Breast epithelium (tissue), 4 donors: ENCODE measurements around the gene SHROOM3. TPM values are rescaled to one million over a fixed set of nuclear protein-coding genes. Genes with fewer than 3 reads are reported as not detected.

Experiments used
- DNase-seq, 2 donors: peaks; one replicate each; pipeline ENCODE4 v3.0.0-alpha.2; 2019; ENCODE audit warnings: low spot score in 2 of 2
- H3K27ac ChIP-seq, 2 donors: fragments of 200-600 bp; sonication (generic) in 1 of 2; one replicate each; pipeline ENCODE4 v1.5.1; 2016 to 2019; ENCODE audit warnings: mild to moderate bottlenecking in 1 of 2
- H3K27me3 ChIP-seq, 2 donors: fragments of 200-600 bp; sonication (generic) in 1 of 2; one replicate each; pipeline versions ENCODE4 v1.5.1 to v1.6.0; 2017 to 2019; ENCODE audit warnings: control low read depth in 1 of 2, mild to moderate bottlenecking in 1 of 2
- H3K36me3 ChIP-seq: fragments of 200-600 bp; one replicate; pipeline ENCODE4 v1.5.1; 2019
- H3K4me1 ChIP-seq, 2 donors: fragments of 200-600 bp; sonication (generic); one replicate each; pipeline ENCODE4 v1.5.1; 2016 to 2019; ENCODE audit warnings: control low read depth in 1 of 2
- H3K4me3 ChIP-seq, 3 donors: fragments of 200-600 bp; sonication (generic); 1 replicate in 2 of 3; 2 replicates in 1 of 3; pipeline ENCODE4 v1.5.1; 2016 to 2019; ENCODE audit warnings: mild to moderate bottlenecking in 3 of 3, moderate library complexity in 2 of 3
- H3K9me3 ChIP-seq, 2 donors: fragments of 200-600 bp; sonication (generic) in 1 of 2; one replicate each; pipeline ENCODE4 v1.5.1; 2016 to 2019; ENCODE audit warnings: control low read depth in 1 of 2
- CTCF ChIP-seq, 3 donors: fragments of 450-650 bp; IDR thresholded peaks; one replicate each; pipeline ENCODE4 v1.5.1; 2016 to 2017; ENCODE audit warnings: antibody characterized with exemption in 3 of 3, mild to moderate bottlenecking in 3 of 3, moderate library complexity in 3 of 3
- POLR2A ChIP-seq: fragments of 450-650 bp; IDR thresholded peaks from one replicate; pipeline ENCODE4 v1.6.1; 2016; ENCODE audit warnings: antibody characterized with exemption, mild to moderate bottlenecking, moderate library complexity
- POLR2AphosphoS5 ChIP-seq, 3 donors: sonication (generic); formaldehyde crosslinking; IDR thresholded peaks; one replicate each; pipeline ENCODE4 v1.6.1; 2017; ENCODE audit warnings: antibody characterized with exemption in 3 of 3
- intact Hi-C: fragments of 100-400 bp; cut with DNase I; formaldehyde crosslinking; loops from one replicate; pipeline ENCODE4 v1.15.1; 2023; ENCODE audit warnings: low total_unique reads
- total RNA-seq, 3 donors: library from RNA; depleted of rRNA; stranded (reverse); fragments of >200 nt; gene quantifications; one replicate each; pipeline ENCODE4 v1.1.0, GENCODE V29; 2016

Gene SHROOM3
- total RNA-seq, 3 donors from 2014 or later, result 0.32 to 145 (median 100) TPM

GRCh38 chr4:76591992-76592391 is 157.0 kb downstream of the SHROOM3 start:
- no peaks in the 10 kb centered on the region for H3K36me3 ChIP-seq
- no peak overlapping the region for H3K4me3 ChIP-seq
- H3K27me3 ChIP-seq, result no peaks in the 10 kb centered on the region
- no peak for DNase-seq
- no peaks in the 10 kb centered on the region for H3K9me3 ChIP-seq
- peak overlapping the region; percentile 44 to 90 for H3K27ac ChIP-seq
- H3K4me1 ChIP-seq, result no peaks in the 10 kb centered on the region
- intact Hi-C loops, result no loop called here
- TF ChIP-seq POLR2AphosphoS5 (IDR thresholded peaks at IDR 0.05), result no peak
- no peak for TF ChIP-seq POLR2A
- no peak for TF ChIP-seq CTCF (IDR thresholded peaks at IDR 0.05)

- no peaks in the 10 kb centered on the region for H3K36me3 ChIP-seq
- no peak overlapping the region for H3K4me3 ChIP-seq
- intact Hi-C loops, result no loop called here
- no peaks in the 10 kb centered on the region for H3K4me1 ChIP-seq
- TF ChIP-seq CTCF (IDR thresholded peaks at IDR 0.05) (no peak), POLR2AphosphoS5 (IDR thresholded peaks at IDR 0.05) (no peak), POLR2A (no peak)
- DNase-seq, result no peak
- H3K27ac ChIP-seq, result peak overlapping the region; percentile 44 to 90
- H3K9me3 ChIP-seq, result no peaks in the 10 kb centered on the region
- H3K27me3 ChIP-seq, result no peaks in the 10 kb centered on the region
These were observed 157.4 kb downstream of the SHROOM3 start for GRCh38 chr4:76592460-76592859.

GRCh38 chr4:76594173-76594572 is 159.1 kb downstream of the SHROOM3 start:
- Histone ChIP-seq H3K27me3 (no peaks in the 10 kb centered on the region), H3K27ac (no peak overlapping the region), H3K4me1 (no peaks in the 10 kb centered on the region)

DNA sequence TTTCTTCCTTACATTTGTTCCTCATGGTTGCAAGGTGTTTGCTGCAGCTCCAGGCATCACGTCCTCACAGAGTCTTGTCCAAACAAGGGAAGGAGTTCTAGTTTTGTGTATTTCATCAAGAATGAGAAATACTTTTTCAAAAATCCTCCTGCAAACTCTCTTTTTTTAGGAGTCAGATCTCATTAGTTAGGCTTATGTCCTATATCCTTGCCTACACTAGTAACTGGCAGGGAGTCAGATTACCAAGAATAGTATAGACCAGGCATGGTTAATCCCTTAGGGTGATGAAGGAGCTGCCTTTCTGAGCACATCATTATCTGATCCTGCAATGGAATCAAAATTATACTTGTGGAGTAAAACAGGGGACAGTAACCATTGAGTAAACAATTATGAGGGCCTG is 160.4 kb downstream of the SHROOM3 start:
- no peaks in the 10 kb centered on the region for H3K27me3 ChIP-seq
- no peak overlapping the region for H3K27ac ChIP-seq
- no peaks in the 10 kb centered on the region for H3K9me3 ChIP-seq
- no peaks in the 10 kb centered on the region for H3K36me3 ChIP-seq
- intact Hi-C loops, result no loop called here
- DNase-seq, result no peak
- H3K4me3 ChIP-seq, result no peak overlapping the region
- H3K4me1 ChIP-seq, result no peaks in the 10 kb centered on the region
- TF ChIP-seq CTCF (IDR thresholded peaks at IDR 0.05) (no peak), POLR2AphosphoS5 (IDR thresholded peaks at IDR 0.05) (no peak), POLR2A (no peak)

More at GRCh38 chr4:76594173-76594572, 159.1 kb downstream of the SHROOM3 start:
- H3K4me3 ChIP-seq, result no peak overlapping the region
- no peak for DNase-seq
- intact Hi-C loops, result no loop called here
- no peaks in the 10 kb centered on the region for H3K36me3 ChIP-seq
- no peaks in the 10 kb centered on the region for H3K9me3 ChIP-seq
- TF ChIP-seq CTCF (IDR thresholded peaks at IDR 0.05), result no peak
- no peak for TF ChIP-seq POLR2AphosphoS5 (IDR thresholded peaks at IDR 0.05)

GRCh38 chr4:76596713-76597112 is 161.7 kb downstream of the SHROOM3 start:
- Histone ChIP-seq H3K27me3 (no peaks in the 10 kb centered on the region), H3K4me1 (peaks cover 0 to 8% of the 10 kb centered on the region in 2 donors), H3K36me3 (no peaks in the 10 kb centered on the region), H3K4me3 (no peak overlapping the region), H3K9me3 (no peaks in the 10 kb centered on the region), H3K27ac (peak overlapping the region in 1 of 2 donors; percentile 31)
- TF ChIP-seq POLR2A (no peak), CTCF (IDR thresholded peaks at IDR 0.05) (no peak), POLR2AphosphoS5 (IDR thresholded peaks at IDR 0.05) (no peak)
- no peak for DNase-seq
- intact Hi-C loops, result no loop called here
